GM12878 (cell line): ENCODE results near the gene GRIN3A.

Experiments
- BRCA1 ChIP-seq: IDR thresholded peaks from 2 replicates; pipeline ENCODE4 v1.6.1; 2011; ENCODE audit warnings: low read depth, low read length, improper control_type of control experiment
- CHD1 ChIP-seq: IDR thresholded peaks from 2 replicates; pipeline ENCODE4 v1.6.1; 2012; ENCODE audit warnings: low read depth, low read length, improper control_type of control experiment
- PAX8 ChIP-seq: fragments of 450-650 bp; IDR thresholded peaks from 2 replicates; pipeline ENCODE4 v1.6.1; 2017; ENCODE audit warnings: mild to moderate bottlenecking, moderate library complexity
- RFX5 ChIP-seq: IDR thresholded peaks from 2 replicates; pipeline ENCODE4 v1.6.1; 2011; ENCODE audit warnings: low read depth, low read length, improper control_type of control experiment

GRCh38 chr9:101718192-101718591, 20.3 kb downstream of the GRIN3A start:
- TF ChIP-seq BRCA1 (no peak), RFX5 (no peak), CHD1 (no peak), PAX8 (no peak)
